ENCODE results near the gene CCDC88A.

GRCh38 chr2:55302241-55302640, 117.4 kb downstream of the CCDC88A start:
- TF ChIP-seq CTCF (conservative IDR thresholded peaks at IDR 0.05; ENCODE audit: low read depth, low read length) = no peak
- no peak for TF ChIP-seq EZH2 (IDR thresholded peaks at IDR 0.05; ENCODE audit: low read length, unreplicated experiment)
- TF ChIP-seq EZH2phosphoT487 (IDR thresholded peaks at IDR 0.05; ENCODE audit: borderline replicate concordance, low read length) = no peak
